Measurements from ENCODE around the gene RPS4Y1.
"Not testable (repeated sequence)": the region's sequence is repeated elsewhere in the genome, so short reads cannot be mapped to it uniquely, and the experiment has no call there.

RPS4Y1 gene

DNA sequence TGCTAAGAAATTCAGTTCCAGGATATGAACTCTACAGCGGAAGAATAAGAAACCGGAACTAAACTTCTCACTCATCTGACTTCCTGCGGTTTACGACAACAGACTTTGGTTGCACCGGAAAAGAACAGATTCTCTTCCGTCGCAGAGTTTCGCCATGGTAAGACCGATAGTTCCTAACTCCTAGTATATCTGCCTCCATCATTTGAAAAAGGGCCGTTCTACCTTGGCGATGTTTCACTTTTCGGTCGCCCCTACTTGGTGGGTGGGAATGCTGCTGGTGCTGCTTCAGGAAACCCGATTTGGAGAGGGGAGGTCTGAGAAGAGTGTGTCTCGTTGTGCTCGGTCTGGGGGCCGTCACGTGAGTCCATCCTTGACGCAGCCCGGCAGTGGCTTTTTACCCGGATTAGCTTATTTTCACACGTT, at the start of gene RPS4Y1:
TSS of gene RPS4Y1 (plus strand) at position 132 of the 423 bp plus-strand sequence. CDS start at position 155, 23 bp downstream.
- peak in 1 of 2 donors; percentile 7 for DNase-seq (ENCODE audit: extremely low read depth in 1 of 2, low read depth in 1 of 2)

DNA sequence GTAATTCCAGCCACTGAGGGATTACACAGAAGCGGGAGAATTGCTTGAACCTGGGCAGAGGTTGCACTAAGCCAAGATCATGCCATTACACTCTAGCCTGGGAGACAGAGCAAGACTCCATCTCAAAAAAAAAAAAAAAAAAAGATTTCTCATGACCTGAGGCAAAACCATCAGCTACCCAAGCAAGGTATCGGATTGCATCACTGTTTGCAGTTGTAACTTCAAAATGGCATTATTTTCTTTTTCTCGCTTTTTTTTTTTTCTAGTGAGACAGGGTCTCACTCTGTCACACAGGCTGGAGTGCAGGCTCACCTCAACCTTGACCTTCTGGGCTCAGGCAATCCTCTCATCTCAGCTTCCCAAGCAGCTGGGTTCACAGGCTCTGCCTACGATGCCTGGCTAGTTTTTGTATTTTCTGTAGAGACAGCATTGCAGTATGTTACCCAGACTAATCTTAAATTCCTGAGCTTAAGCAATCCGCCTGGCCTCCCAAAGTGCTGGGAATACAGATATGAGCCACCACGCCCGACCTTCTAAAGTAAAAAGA, 44.4 kb upstream of the RPS4Y1 start:
- DNase-seq (ENCODE audit: extremely low read depth in 1 of 2, low read depth in 1 of 2): no peak

DNA sequence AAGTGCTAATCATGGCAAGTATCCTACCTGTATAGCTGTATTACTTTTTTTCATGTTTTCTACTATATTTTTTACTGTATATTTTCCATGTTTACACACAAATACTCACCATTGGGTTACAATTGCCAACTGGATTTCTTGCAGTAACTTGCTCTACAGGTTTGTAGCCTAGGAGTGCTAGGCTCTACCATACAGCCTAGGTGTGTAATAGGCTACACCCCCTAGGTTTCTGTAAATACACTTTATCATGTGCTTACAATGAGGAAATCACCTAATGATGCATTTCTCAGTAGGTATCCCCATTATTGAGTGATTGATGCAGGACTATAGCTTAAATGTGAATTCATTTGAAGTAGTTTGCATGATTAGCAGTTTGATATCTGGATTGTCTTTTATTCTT, 43.4 kb upstream of the RPS4Y1 start:
- DNase-seq (ENCODE audit: extremely low read depth in 1 of 2, low read depth in 1 of 2): no peak

DNA sequence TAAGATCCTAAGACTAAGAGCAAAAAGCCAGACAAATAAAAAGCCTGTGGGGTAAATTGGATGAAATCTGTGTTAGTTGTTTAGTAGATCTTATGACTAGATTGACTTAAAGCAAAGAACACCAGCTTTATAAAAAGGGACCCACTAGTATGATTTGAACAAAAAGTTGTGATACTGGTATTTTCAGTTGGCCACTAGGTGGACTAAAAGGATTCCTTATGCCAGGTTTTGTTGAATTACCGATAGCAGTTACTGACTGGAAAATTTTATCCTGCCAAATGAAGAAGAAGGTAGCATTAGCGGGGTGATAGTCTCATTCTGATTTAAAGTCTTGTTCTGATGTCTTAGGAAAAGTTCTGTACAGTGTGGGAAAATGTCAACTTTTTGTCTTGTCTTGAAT, 41.2 kb upstream of the RPS4Y1 start:
- no peak for DNase-seq (ENCODE audit: extremely low read depth in 1 of 2, low read depth in 1 of 2)

DNA sequence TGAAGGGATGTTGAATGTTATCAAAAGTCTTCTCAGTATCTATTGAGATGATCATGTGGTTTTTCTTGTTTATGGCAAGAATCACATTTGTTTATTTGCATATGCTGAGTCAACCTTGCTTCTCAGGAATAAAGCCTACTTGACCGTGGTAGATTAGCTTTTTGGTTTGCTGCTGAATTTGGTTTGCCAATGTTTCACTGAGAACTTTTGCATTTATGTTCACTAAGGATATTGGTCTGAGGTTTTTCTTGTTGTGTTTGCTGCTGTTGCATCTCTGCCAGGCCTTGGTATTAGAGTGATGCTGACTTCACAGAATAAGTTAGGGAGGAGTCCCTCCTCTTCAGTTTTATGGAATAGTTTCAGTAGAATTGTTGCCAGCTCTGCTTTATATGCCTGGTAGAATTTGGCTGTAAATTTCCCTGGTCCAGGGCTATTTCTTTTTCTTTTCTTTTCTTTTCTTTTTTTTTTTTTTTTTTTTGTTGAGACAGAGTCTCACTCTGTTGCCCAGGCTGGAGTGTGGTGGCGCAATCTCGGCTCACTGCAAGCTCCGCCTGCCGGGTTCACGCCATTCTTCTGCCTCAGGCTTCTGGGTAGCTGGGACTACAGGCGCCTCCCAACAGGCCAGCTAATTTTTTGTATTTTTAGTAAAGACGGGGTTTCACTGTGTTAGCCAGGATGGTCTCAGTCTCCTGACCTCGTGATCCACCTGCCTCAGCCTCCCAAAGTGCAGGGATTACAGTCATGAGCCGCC, 24.1 kb upstream of the RPS4Y1 start:
- DNase-seq (ENCODE audit: extremely low read depth in 1 of 2, low read depth in 1 of 2): not testable (repeated sequence)

DNA sequence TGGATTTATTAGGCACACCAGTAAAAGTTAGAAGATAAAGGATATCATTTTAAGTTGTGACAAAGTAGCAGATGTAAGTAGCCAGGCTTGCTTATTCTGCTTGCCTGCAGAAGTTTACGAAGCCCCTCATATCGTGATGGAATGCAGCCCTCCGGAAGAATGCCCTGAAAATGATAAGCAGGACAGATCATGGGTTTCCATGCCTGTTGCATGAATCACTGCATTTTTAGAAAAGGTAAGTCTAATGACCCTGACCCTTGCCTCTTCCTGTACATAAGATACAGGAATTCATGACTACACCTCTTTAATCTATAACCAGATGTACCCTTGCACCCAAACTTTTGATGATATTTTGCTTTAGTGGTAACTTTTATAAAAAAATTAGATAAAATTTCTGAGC, 16.9 kb upstream of the RPS4Y1 start:
- DNase-seq (ENCODE audit: extremely low read depth in 1 of 2, low read depth in 1 of 2): no peak

DNA sequence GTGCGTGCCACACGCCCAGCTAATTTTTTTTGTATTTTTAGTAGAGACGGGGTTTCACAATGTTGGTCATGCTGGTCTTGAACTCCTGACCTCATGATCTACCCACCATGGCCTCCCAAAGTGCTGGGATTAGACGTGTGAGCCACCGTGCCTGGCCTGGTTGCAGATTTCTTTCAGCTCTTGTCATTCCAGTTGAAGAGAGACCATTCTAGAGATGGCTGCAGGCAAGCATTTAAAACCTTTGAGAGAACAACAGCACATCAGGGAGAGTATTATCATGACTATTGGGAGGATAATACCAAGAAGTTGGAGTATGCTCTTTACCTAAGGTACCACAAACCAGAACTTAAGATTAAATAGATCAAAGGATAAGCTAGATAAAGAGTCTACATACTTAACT, 12.9 kb upstream of the RPS4Y1 start:
- no peak for DNase-seq (ENCODE audit: extremely low read depth in 1 of 2, low read depth in 1 of 2)

DNA sequence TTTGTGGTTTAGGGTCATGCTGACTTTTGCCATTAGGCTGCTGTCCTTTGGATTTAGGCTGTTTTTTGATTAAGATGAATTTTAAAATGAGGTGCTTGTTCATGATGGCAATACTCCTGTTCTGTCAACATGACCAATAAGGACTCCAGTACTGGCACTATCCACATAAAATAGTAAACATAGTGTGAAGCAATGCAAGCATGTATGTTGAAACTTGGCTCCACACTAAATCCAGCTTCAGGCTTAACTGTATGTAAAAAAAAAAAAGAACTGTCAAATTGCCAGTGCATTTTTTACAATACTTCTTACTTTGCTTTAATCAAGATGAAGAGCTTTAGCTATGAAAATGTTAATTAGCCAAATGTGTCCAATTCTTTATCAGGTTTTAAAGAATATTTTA, 6.2 kb upstream of the RPS4Y1 start:
- DNase-seq (ENCODE audit: extremely low read depth in 1 of 2, low read depth in 1 of 2): no peak

DNA sequence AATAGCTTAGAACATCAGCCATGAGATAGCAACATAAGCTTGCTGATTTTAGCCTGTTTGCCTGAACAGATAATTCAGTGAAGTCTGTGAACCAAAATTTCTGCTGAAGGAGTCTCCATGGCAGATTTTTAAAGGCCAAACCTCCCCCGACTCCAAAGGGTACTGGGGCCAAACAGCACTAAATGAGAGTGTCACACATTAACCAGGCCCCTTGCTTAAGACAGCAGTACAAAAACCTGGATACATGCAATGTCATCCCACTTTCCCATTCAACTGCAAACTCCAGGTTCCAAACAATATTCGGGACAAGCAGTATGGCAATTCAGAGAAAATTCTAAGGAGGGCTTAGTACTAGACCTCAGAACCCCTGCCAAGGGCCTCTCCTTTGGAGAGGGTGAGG, 4.3 kb upstream of the RPS4Y1 start:
- DNase-seq (ENCODE audit: extremely low read depth in 1 of 2, low read depth in 1 of 2): no peak

DNA sequence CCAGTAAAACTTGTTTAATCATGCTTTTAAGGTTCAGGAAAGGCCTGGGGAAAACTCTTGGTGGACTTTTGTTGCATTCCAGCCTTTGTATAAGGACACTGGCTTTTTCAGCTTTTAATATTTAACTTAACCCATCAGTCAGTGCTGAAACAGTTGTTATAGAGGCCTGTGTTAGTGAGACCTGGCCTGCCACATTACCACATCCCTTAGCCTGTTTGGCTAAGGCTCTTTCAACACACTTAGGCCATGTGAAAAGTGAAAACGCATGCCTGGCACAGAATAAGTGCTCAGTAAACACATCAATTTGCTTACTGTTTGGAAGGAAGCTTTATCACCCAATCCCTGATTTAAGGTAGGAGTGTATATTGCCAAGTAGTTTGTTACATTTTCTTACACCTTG, 3.5 kb upstream of the RPS4Y1 start:
- DNase-seq (ENCODE audit: extremely low read depth in 1 of 2, low read depth in 1 of 2): no peak

DNA sequence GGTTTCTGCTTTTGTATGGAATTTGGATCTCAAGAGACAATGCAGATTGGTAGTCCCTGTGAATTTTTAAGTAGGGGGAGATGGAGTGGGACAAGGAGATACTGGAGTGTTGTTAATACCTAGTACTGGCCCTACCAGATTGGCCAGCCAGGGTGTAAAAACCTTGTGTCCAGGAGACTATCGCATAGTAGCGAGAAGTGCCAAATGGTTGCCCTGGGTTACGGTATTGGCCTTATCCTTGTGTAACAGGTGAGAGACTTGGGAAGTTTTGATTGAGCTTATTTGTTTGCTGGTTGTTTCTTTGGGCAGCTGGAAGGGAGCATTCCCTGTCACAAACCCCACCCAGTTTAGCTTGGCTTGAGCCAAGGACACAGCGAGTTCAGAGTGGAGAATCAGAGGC, 5.4 kb downstream of the RPS4Y1 start:
- no peak for DNase-seq (ENCODE audit: extremely low read depth in 1 of 2, low read depth in 1 of 2)

DNA sequence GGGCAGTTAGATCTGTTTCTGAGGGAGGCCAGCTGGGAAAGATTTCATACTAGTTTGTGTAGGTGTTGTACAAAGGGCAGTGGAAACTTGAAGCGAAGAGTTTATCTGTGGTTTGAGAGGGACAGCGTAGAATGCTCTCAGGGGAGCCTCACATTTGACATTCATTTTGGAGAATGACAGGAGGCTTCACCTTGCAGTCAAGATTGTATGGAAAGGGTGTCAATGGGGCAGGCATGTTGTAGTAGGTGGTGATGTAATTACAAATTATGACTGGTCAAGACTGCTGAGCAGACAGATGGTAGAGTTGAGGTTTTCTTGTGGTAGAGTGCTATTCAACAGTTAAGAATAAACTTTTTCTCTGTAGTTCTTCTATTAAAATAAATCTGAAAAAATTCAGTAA, 7.0 kb downstream of the RPS4Y1 start:
- no peak for DNase-seq (ENCODE audit: extremely low read depth in 1 of 2, low read depth in 1 of 2)

DNA sequence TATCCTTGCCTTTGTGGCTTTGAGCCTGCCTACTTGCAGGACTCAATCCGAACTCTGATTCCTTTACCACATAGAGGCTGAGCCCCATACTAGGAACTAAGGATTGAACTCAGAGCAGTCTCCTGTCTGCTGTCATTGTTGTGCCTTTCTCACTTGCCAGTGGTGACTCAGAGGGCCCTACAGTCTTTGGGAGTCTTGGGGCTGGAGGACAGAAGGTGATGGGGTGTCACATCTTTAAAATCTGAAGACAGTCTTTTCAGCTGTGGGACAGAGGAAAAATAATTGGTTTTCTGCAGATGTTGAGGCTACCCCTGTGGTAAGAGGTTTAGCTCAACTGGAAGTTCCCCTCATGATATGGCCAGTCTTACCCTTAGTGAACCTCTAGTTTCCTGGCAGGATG, 8.0 kb downstream of the RPS4Y1 start:
- DNase-seq (ENCODE audit: extremely low read depth in 1 of 2, low read depth in 1 of 2): no peak

DNA sequence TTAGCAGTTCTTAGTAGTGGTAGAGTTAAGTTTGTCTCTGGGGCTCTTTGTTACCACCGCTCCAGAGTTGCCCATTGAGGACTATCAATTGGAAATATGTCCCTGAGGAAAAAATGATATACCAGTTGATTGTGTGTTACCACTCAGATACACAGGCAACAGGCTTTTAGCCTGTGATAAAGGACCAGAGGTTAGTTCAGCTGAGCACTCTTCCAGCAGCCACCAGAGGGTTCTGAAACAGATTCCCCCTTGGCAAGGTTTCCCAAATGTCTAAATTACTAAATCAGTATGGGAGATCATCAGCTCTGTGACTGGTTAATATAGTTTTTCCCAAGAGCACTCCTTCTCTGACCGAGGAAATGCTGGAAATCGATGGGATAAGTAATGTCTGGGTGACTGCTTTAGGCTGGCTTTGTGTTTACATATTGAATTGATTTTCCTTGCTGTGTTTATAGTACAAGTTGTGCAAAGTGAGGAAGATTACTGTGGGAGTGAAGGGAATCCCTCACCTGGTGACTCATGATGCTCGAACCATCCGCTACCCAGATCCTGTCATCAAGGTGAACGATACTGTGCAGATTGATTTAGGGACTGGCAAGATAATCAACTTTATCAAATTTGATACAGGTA, 12.9 kb downstream of the RPS4Y1 start:
- DNase-seq (ENCODE audit: extremely low read depth in 1 of 2, low read depth in 1 of 2): no peak

DNA sequence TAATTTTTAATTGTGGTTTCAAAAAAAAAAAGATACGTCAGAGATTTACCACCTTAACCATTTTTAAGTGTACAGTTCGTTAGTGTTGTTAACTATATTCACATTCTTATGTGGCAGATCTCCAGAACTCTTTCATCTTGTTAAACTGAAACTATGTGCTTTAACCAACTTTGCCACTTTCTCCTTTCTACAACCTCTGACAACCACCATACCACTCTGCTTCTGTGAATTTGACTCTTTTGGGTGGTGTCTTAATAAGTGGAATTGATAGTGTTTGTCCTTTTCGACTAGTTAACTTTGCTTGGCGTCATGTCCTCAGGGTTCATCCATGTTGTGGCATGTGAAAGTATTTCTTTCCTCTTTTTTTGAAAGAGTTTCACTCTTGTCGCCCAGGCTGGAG, 15.7 kb downstream of the RPS4Y1 start:
- DNase-seq (ENCODE audit: extremely low read depth in 1 of 2, low read depth in 1 of 2): no peak

DNA sequence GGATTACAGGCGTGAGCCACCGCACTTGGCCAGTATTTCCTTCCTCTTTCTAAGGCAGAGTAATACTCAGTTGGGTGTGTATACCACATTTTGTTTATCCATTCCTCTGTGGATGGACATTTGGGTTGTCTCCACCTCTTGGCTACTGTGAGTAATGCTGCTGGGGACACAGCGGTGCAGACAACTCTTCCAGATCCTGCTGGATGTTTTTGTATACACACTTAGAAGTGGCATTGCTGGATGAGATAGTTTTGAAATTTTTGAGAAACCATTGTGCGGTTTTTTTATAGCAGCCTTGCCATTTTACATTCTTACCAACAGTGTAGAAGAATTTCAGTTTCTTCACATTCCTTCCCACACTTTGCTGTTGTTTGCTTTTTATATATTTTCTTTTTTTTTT, 16.3 kb downstream of the RPS4Y1 start:
- DNase-seq (ENCODE audit: extremely low read depth in 1 of 2, low read depth in 1 of 2): no peak

DNA sequence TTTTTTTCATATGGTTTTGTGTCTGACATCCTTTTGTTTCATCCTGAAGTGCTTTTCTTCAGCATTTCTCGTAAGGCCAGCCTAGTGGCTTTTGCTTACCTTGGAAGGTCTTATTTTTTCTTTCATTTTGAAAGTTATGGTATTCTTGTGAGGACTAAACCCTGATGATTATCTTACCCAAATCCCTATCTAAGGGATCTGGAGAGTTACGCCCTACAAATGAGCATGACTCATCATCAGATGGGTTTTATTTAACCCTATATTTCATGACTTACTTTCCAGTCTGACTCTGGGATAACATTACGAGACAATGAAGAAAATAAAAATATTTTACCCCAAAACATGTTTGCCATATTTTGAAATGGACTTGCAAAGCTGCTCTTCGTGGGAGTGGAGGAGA, 18.4 kb downstream of the RPS4Y1 start:
- DNase-seq (ENCODE audit: extremely low read depth in 1 of 2, low read depth in 1 of 2): no peak

DNA sequence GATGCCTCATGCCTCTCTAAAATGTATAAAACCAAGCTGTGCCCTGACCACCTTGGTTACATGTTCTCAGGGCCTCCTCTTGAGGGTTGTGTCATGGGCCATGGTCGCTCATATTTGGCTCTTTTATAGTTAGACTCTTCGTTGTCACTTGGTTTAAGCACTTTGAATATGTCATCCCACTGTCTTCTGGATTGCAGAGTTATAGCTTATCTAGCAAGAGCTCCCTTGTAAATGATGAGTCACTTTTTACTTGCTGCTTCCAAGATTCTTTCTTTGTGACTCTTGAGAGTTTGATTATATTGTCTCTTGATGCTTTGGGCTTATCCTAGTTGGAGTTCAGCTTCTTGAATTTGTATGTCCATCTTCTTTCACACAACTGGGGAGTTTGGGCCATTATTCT, 19.1 kb downstream of the RPS4Y1 start:
- DNase-seq (ENCODE audit: extremely low read depth in 1 of 2, low read depth in 1 of 2): no peak

DNA sequence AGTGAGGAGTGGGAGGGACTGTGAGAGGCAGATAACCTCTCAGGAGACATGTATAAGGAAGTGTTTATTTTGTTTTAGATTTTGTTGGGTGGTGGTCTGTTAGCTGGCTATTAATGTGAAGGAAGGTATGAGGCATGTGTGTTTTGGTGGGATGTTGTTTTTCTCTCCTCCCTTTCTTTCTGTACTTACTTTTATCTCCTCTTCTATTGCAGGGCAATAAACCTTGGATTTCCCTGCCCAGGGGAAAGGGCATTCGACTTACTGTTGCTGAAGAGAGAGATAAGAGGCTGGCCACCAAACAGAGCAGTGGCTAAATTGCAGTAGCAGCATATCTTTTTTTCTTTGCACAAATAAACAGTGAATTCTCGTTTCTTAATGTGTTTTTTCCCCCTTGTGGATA, 25.2 kb downstream of the RPS4Y1 start:
- DNase-seq (ENCODE audit: extremely low read depth in 1 of 2, low read depth in 1 of 2): no peak

DNA sequence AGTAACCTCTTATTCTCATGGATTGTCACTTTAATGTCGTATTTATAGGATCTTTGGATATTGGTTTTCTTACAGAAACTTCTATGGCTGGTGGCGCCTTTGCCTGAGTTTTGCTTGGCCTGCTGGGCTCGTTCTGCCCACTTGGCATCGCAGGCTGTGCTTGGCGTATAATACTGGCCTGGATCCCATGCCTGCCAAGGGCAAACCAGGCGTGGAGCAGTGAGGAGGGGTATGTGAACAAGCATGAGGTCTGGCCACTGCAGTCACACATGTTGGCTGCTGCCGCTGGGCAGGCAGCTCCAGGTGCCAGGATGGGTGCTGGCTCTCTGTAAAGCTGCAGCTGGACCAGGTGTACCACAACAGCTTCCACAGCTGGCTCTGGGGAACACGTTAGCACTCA, 26.1 kb downstream of the RPS4Y1 start:
- DNase-seq (ENCODE audit: extremely low read depth in 1 of 2, low read depth in 1 of 2): no peak

DNA sequence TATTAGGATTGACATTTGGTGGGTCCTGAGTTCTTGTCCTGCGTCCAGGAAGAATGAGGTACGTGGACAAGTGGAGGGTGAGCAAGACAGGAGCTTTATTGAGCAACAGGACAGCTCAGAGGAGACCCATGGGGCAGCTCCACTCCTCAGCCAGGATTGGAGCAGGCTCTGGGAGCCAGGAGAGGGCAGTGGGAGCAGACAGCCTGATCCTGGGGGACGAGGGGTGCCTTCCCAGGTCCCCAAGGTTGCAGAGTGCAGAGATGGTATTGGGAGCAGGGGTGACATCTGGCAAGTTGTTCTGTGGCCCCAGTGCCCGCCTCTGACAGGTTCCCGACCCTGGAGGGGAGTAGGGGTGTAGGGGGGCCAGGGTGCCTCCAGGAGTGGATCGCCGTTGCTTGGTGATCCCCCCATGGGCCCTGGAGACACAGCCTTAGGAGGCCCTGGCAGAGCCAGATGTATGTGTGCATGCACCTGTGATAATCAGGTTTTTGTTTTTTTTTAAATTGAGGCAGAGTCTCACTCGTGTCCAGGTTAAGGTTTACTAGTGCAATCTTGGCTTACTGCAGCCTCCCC, 26.7 kb downstream of the RPS4Y1 start:
- DNase-seq (ENCODE audit: extremely low read depth in 1 of 2, low read depth in 1 of 2): no peak

DNA sequence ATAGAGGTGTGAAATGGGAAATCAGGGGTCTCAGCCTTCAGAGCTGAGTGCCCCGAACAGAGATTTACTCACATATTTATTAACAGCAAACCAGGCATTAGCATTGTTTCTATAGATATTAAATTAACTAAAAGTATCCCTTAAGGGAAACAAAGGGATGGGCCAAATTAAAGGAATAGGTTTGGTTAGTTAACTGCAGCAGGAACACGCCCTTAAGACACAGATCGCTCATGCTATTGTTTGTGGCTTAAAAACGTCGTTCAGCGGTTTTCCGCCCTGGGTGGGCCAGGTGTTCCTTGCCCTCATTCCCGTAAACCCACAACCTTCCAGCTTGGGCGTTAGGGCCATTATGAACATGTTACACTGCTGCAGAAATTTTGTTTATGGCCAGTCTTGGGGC, 30.8 kb downstream of the RPS4Y1 start:
- not testable (repeated sequence) for DNase-seq (ENCODE audit: extremely low read depth in 1 of 2, low read depth in 1 of 2)
